Neural progenitor cell (in vitro differentiated cells): ENCODE results near the gene RETSAT. TPM values are rescaled to one million over a fixed set of nuclear protein-coding genes. Genes with fewer than 3 reads are reported as not detected.

Experiments
- DNase-seq: peaks from one replicate; pipeline ENCODE4 v3.0.0-alpha.2; 2016; ENCODE audit warnings: low spot score
- H2AFZ ChIP-seq: fragments of 200-600 bp; sonication (generic); replicated peaks from 2 replicates; pipeline ENCODE4 v1.6.1; 2016; ENCODE audit warnings: antibody characterized with exemption
- H3F3A ChIP-seq: fragments of 200-600 bp; sonication (generic); 2 replicates; pipeline ENCODE4 v1.6.1; 2016; ENCODE audit warnings: antibody characterized with exemption, low read depth
- H3K27ac ChIP-seq: fragments of 200-600 bp; sonication (generic); 2 replicates; pipeline ENCODE4 v1.5.1; 2016; ENCODE audit warnings: mild to moderate bottlenecking
- H3K27me3 ChIP-seq: fragments of 200-600 bp; sonication (generic); 2 replicates; pipeline ENCODE4 v1.6.1; 2016; ENCODE audit warnings: mild to moderate bottlenecking, moderate library complexity
- H3K36me3 ChIP-seq: fragments of 200-600 bp; sonication (generic); 2 replicates; pipeline ENCODE4 v1.5.1; 2016
- H3K4me1 ChIP-seq: fragments of 200-600 bp; sonication (generic); 2 replicates; pipeline ENCODE4 v1.6.1; 2016; ENCODE audit warnings: mixed run types
- H3K4me2 ChIP-seq: fragments of 200-600 bp; sonication (generic); 2 replicates; pipeline ENCODE4 v1.6.1; 2016
- H3K4me3 ChIP-seq: fragments of 200-600 bp; sonication (generic); 2 replicates; pipeline ENCODE4 v1.5.1; 2016
- H3K79me2 ChIP-seq: fragments of 200-600 bp; sonication (generic); 2 replicates; pipeline ENCODE4 v1.6.1; 2016; ENCODE audit warnings: low read depth
- H3K9ac ChIP-seq: fragments of 200-600 bp; sonication (generic); 2 replicates; pipeline ENCODE4 v1.6.1; 2016
- H3K9me3 ChIP-seq: fragments of 200-600 bp; sonication (generic); 2 replicates; pipeline ENCODE4 v1.5.1; 2016; ENCODE audit warnings: low read depth
- H4K20me1 ChIP-seq: fragments of 200-600 bp; sonication (generic); 2 replicates; pipeline ENCODE4 v1.6.1; 2016; ENCODE audit warnings: low read depth
- H3K27ac Mint-ChIP-seq: 3 replicates; pipeline ENCODE4 v1.8.0; 2021; ENCODE audit warnings: mixed read lengths
- H3K27me3 Mint-ChIP-seq: 2 replicates; pipeline ENCODE4 v1.8.0; 2022; ENCODE audit warnings: low read depth, mild to moderate bottlenecking, inconsistent platforms, moderate library complexity, mixed read lengths; ENCODE audit not compliant: insufficient read depth
- H3K36me3 Mint-ChIP-seq: 3 replicates; pipeline ENCODE4 v1.8.0; 2021; ENCODE audit warnings: mixed read lengths
- H3K4me1 Mint-ChIP-seq: 3 replicates; pipeline ENCODE4 v1.8.0; 2021; ENCODE audit warnings: mixed read lengths
- H3K4me3 Mint-ChIP-seq: 3 replicates; pipeline ENCODE4 v1.8.0; 2021; ENCODE audit warnings: mild to moderate bottlenecking, moderate library complexity, mixed read lengths
- H3K9me3 Mint-ChIP-seq: 3 replicates; pipeline ENCODE4 v1.8.0; 2020; ENCODE audit warnings: mixed read lengths
- EZH2 ChIP-seq: fragments of 200-600 bp; sonication (generic); IDR thresholded peaks from 2 replicates; pipeline ENCODE4 v1.6.1; 2017; ENCODE audit warnings: antibody characterized with exemption, mild to moderate bottlenecking, moderate library complexity
- EZH2phosphoT487 ChIP-seq: fragments of 200-600 bp; sonication (generic); IDR thresholded peaks from 2 replicates; pipeline ENCODE4 v1.6.1; 2017; ENCODE audit warnings: antibody characterized with exemption
- total RNA-seq: library from RNA; depleted of rRNA; stranded (reverse); fragments of >200 nt; gene quantifications from 2 replicates; pipeline ENCODE4 v1.2.3, GENCODE V29; 2015; ENCODE audit warnings: low replicate concordance
- TF ChIP-seq, protein P1 (sequence below): fragments of 200-600 bp; sonication (generic); IDR thresholded peaks from 2 replicates; pipeline ENCODE4 v1.5.1; 2017; ENCODE audit warnings: antibody characterized with exemption, mild to moderate bottlenecking

RETSAT gene
- 13.3 and 19.0 TPM in 2 replicates for total RNA-seq

GRCh38 chr2:85354286-85355072 is at the start of gene RETSAT, which contains the start of gene ELMOD3:
Gene RETSAT, minus strand, starts transcription at chr2:85354528. Its CDS starts 21 bp downstream, at chr2:85354507.
Gene ELMOD3, plus strand, starts transcription at chr2:85354769. Its CDS starts 2,430 bp downstream, at chr2:85357199.
- H3K79me2 ChIP-seq = peaks cover 9% of the 10 kb centered on the region
- Mint-ChIP-seq H3K4me3 (peak within 1 kb of the TSS; percentile 100), H3K27me3 (peaks cover 3% of the 10 kb centered on the region), H3K36me3 (peaks cover 26% of the 10 kb centered on the region), H3K4me1 (peaks cover 20% of the 10 kb centered on the region), H3K9me3 (no peaks in the 10 kb centered on the region), H3K27ac (peak within 1 kb of the TSS; percentile 97)
- H3K27me3 ChIP-seq = no peaks in the 10 kb centered on the region
- H3K4me3 ChIP-seq = peak within 1 kb of the TSS; percentile 62
- peaks cover 3% of the 10 kb centered on the region for H3K4me1 ChIP-seq
- H3K36me3 ChIP-seq = no peaks in the 10 kb centered on the region
- no peaks in the 10 kb centered on the region for H3F3A ChIP-seq
- peak within 1 kb of the TSS; percentile 47 for H3K9ac ChIP-seq
- H3K4me2 ChIP-seq = peak within 1 kb of the TSS; percentile 89
- H4K20me1 ChIP-seq = no peaks in the 10 kb centered on the region
- DNase-seq = peak; percentile 98
- no peak within 1 kb of the TSS for H3K27ac ChIP-seq
- H3K9me3 ChIP-seq = no peaks in the 10 kb centered on the region
- H2AFZ ChIP-seq = peak within 1 kb of the TSS; percentile 86
- TF ChIP-seq EZH2phosphoT487 (no peak), EZH2 (no peak)
- TF ChIP-seq, protein P1, sequence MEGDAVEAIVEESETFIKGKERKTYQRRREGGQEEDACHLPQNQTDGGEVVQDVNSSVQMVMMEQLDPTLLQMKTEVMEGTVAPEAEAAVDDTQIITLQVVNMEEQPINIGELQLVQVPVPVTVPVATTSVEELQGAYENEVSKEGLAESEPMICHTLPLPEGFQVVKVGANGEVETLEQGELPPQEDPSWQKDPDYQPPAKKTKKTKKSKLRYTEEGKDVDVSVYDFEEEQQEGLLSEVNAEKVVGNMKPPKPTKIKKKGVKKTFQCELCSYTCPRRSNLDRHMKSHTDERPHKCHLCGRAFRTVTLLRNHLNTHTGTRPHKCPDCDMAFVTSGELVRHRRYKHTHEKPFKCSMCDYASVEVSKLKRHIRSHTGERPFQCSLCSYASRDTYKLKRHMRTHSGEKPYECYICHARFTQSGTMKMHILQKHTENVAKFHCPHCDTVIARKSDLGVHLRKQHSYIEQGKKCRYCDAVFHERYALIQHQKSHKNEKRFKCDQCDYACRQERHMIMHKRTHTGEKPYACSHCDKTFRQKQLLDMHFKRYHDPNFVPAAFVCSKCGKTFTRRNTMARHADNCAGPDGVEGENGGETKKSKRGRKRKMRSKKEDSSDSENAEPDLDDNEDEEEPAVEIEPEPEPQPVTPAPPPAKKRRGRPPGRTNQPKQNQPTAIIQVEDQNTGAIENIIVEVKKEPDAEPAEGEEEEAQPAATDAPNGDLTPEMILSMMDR = no peak

DNA sequence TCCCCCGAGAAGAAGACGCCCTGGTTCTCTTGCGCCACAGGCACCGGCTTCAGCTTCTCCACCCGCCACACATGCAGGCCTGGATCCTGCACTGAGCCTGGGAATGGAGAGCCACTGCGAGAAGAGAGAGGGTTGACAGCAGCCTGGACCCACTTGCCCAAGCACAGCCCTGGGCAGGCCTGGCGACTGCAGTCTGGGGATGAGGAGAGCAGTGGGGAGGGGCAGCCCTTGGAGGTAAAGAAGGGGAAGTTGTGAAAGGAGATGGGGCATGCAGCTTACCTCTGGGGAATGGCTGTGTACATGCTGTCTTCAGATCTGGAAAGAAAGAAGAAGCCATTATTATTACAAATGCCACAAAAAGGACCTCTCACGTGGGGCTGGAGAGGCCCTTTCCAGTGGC is 47.5 kb upstream of the RETSAT start:
- Mint-ChIP-seq H3K36me3 (peaks cover 3% of the 10 kb centered on the region), H3K4me3 (no peak overlapping the region), H3K4me1 (peaks cover 10% of the 10 kb centered on the region), H3K9me3 (peaks cover 12% of the 10 kb centered on the region), H3K27ac (no peak overlapping the region), H3K27me3 (peaks cover 12% of the 10 kb centered on the region)
- no peaks in the 10 kb centered on the region for H4K20me1 ChIP-seq
- H3K9ac ChIP-seq = no peak overlapping the region
- no peaks in the 10 kb centered on the region for H3K27me3 ChIP-seq
- no peak overlapping the region for H3K4me3 ChIP-seq
- TF ChIP-seq EZH2 = no peak
- no peak for TF ChIP-seq EZH2phosphoT487
- TF ChIP-seq, protein P1 = no peak
- H3K4me2 ChIP-seq = no peak overlapping the region
- H3K9me3 ChIP-seq = no peaks in the 10 kb centered on the region
- no peaks in the 10 kb centered on the region for H3F3A ChIP-seq
- DNase-seq = no peak
- no peaks in the 10 kb centered on the region for H3K36me3 ChIP-seq
- no peaks in the 10 kb centered on the region for H3K79me2 ChIP-seq
- no peak overlapping the region for H3K27ac ChIP-seq
- H3K4me1 ChIP-seq = no peaks in the 10 kb centered on the region
- no peak overlapping the region for H2AFZ ChIP-seq

DNA sequence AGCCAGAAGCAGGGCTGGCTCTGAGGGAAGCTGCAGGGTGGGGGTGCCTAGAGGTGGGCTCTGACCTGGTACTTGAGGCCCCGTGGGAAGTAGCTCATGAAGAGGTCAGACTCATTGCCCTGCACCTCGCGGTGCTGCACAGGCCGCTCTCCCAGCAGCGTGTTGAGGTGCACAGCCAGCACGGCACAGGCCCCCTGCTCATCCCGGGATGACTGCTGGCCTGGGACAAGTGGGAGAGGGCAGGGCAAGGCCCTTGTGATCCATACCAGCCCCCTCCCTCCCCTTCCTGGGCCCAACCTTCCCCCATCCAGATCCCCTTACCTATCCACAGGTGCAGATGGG is 47.1 kb upstream of the RETSAT start:
- H3K36me3 Mint-ChIP-seq = peaks cover 3% of the 10 kb centered on the region

More for the DNA sequence above, 47.1 kb upstream of the RETSAT start:
- Histone ChIP-seq H3K9ac (no peak overlapping the region), H3K27me3 (no peaks in the 10 kb centered on the region), H3K4me3 (no peak overlapping the region), H4K20me1 (no peaks in the 10 kb centered on the region), H3K4me2 (no peak overlapping the region), H3K4me1 (no peaks in the 10 kb centered on the region), H2AFZ (no peak overlapping the region), H3K27ac (no peak overlapping the region), H3K9me3 (no peaks in the 10 kb centered on the region), H3K79me2 (no peaks in the 10 kb centered on the region), H3F3A (no peaks in the 10 kb centered on the region), H3K36me3 (no peaks in the 10 kb centered on the region)
- Mint-ChIP-seq H3K27me3 (peaks cover 12% of the 10 kb centered on the region), H3K4me3 (no peak overlapping the region), H3K27ac (no peak overlapping the region), H3K9me3 (peaks cover 12% of the 10 kb centered on the region), H3K4me1 (peaks cover 10% of the 10 kb centered on the region)
- no peak for DNase-seq
- TF ChIP-seq, protein P1 = no peak
- no peak for TF ChIP-seq EZH2
- TF ChIP-seq EZH2phosphoT487 = no peak
